HCT116 (cell line): ENCODE results near the gene IL17B.

Source experiments
- JUND ChIP-seq: IDR thresholded peaks from 2 replicates; pipeline ENCODE4 v1.6.1; 2012
- POLR2A ChIP-seq: IDR thresholded peaks from 2 replicates; pipeline ENCODE4 v1.7.0; 2011; ENCODE audit warnings: borderline replicate concordance; ENCODE audit not compliant: insufficient read depth, insufficient read length; ENCODE audit errors: extremely low read depth
- POLR2AphosphoS5 ChIP-seq: IDR thresholded peaks from 2 replicates; pipeline ENCODE4 v1.6.1; 2011; ENCODE audit warnings: mild to moderate bottlenecking, low read depth, low read length, moderate library complexity
- SP1 ChIP-seq: IDR thresholded peaks from 2 replicates; pipeline ENCODE4 v1.6.1; 2012; ENCODE audit warnings: low read depth
- YY1 ChIP-seq: IDR thresholded peaks from 2 replicates; pipeline ENCODE4 v1.6.1; 2011; ENCODE audit warnings: low read length, low read depth, moderate library complexity, mild to moderate bottlenecking; ENCODE audit not compliant: insufficient replicate concordance; ENCODE audit errors: extremely low read depth
- TF ChIP-seq, protein P1 (sequence below), 3 experiments: fragments of 200-600 bp in 1 of 3; sonication (generic) in 1 of 3; IDR thresholded peaks in 2 of 3; conservative IDR thresholded peaks in 1 of 3; 2 replicates each; pipeline ENCODE4 v1.5.1; 2012 to 2017; ENCODE audit warnings: low read depth in 2 of 3, low read length in 2 of 3, antibody characterized with exemption in 1 of 3, borderline replicate concordance in 1 of 3, control low read depth in 1 of 3, mild to moderate bottlenecking in 1 of 3, mixed read lengths in 1 of 3, mixed run types in 1 of 3, moderate library complexity in 1 of 3; ENCODE audit not compliant: insufficient read depth in 1 of 3
- TF ChIP-seq, protein P2 (sequence below): IDR thresholded peaks from 2 replicates; pipeline ENCODE4 v1.6.1; 2012
- TF ChIP-seq, protein P3 (sequence below): IDR thresholded peaks from 2 replicates; pipeline ENCODE4 v1.6.1; 2011; ENCODE audit warnings: mild to moderate bottlenecking, low read length, moderate library complexity; ENCODE audit not compliant: insufficient replicate concordance; ENCODE audit errors: extremely low read depth

DNA sequence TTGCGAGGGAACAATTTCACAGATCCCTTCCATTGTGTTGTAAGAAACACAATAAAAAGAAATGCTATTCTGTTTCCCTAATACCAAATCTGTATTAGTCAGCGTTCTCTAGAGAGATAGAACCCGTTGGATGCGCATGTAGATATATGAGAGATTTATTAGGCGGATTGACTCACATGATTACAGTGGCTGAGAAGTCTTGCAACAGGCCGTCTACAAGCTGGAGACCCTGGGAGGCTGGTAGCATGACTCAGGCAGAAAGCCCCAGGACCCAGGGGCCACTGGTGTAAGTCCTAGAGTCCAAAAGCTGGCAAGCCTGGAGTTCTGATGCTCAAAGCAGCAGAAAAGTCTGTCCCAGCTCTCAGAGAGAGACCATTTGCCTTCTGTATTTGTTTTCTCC, 18.4 kb upstream of the IL17B start:
- TF ChIP-seq JUND (no peak), YY1 (no peak), POLR2A (no peak), POLR2AphosphoS5 (no peak), SP1 (no peak)
- TF ChIP-seq, protein P1, sequence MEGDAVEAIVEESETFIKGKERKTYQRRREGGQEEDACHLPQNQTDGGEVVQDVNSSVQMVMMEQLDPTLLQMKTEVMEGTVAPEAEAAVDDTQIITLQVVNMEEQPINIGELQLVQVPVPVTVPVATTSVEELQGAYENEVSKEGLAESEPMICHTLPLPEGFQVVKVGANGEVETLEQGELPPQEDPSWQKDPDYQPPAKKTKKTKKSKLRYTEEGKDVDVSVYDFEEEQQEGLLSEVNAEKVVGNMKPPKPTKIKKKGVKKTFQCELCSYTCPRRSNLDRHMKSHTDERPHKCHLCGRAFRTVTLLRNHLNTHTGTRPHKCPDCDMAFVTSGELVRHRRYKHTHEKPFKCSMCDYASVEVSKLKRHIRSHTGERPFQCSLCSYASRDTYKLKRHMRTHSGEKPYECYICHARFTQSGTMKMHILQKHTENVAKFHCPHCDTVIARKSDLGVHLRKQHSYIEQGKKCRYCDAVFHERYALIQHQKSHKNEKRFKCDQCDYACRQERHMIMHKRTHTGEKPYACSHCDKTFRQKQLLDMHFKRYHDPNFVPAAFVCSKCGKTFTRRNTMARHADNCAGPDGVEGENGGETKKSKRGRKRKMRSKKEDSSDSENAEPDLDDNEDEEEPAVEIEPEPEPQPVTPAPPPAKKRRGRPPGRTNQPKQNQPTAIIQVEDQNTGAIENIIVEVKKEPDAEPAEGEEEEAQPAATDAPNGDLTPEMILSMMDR (IDR thresholded peaks at IDR 0.05 in 2 of 3, conservative IDR thresholded peaks at IDR 0.05 in 1 of 3; ENCODE audit: borderline replicate concordance in 1 of 3, insufficient read depth in 1 of 3, low read depth in 2 of 3, low read length in 2 of 3), result no peak
- TF ChIP-seq, protein P2, sequence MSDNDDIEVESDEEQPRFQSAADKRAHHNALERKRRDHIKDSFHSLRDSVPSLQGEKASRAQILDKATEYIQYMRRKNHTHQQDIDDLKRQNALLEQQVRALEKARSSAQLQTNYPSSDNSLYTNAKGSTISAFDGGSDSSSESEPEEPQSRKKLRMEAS, result no peak
- TF ChIP-seq, protein P3, sequence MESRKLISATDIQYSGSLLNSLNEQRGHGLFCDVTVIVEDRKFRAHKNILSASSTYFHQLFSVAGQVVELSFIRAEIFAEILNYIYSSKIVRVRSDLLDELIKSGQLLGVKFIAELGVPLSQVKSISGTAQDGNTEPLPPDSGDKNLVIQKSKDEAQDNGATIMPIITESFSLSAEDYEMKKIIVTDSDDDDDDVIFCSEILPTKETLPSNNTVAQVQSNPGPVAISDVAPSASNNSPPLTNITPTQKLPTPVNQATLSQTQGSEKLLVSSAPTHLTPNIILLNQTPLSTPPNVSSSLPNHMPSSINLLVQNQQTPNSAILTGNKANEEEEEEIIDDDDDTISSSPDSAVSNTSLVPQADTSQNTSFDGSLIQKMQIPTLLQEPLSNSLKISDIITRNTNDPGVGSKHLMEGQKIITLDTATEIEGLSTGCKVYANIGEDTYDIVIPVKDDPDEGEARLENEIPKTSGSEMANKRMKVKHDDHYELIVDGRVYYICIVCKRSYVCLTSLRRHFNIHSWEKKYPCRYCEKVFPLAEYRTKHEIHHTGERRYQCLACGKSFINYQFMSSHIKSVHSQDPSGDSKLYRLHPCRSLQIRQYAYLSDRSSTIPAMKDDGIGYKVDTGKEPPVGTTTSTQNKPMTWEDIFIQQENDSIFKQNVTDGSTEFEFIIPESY, result no peak
